IPS DF 19.7 (cell line): ENCODE measurements around the gene C4orf46.

Source experiments
- DNase-seq: peaks from one replicate; pipeline ENCODE4 v3.0.0-alpha.2; 2013; ENCODE audit warnings: low read depth, low spot score

The C4orf46 gene

DNA sequence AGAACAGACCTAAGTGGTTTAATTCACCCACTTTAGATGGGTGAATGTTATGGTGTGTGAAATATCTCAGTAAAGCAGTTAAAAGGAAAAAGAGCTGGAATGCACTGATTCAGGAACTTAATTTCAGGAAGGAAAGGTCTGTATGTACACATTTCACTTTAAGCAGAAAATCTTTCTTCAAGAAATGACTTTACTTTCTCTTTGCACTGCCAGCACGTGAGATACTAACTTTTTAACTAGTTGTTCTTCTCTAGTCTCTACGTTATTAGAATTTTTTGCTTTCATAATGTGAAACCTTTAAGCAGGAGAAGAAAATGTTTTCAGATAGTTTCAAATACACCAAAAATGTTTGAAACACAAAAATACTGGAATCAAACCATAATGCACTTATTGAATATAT lies 18.8 kb downstream of the C4orf46 start:
- DNase-seq: no peak

DNA sequence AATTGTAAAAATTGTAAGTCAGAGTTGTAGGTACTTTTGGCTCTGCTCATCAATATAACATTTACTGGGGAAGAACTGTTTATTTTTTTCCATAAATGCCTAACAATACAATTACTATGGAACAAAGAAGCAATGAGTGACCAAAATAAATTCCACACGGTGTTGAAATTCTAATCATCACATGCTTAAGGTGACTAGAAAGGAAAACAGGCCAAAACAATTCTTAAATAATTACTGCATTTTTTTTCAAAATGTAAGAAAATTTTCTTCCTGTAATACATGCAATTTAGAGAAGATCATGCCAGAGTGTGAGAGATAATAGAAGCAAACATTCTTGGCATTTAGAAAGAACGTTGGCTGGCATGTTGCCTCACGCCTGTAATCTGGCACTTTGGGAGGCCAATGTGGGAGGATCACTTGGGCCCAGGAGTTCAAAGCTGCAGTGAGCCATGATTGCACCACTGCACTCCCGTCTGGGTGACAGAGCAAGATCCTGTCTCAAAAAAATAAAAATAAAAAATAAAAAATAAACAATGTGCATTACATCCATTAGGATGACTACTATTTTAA lies 22.5 kb downstream of the C4orf46 start:
- no peak for DNase-seq

DNA sequence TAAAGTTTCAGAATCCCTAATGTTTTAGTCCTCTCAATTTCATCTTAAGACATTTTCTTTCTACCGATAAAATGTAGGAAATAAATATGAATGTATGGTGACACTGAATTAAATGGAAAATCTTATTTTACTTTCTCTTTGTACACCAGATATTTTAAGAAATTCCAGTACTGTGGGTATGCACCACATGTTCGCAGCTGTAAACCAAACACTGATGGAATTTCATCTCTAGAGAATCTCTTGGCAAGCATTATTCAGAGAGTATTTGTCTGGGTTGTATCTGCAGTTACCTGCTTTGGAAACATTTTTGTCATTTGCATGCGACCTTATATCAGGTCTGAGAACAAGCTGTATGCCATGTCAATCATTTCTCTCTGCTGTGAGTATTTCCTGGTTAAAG lies 26.9 kb downstream of the C4orf46 start:
- no peak for DNase-seq

DNA sequence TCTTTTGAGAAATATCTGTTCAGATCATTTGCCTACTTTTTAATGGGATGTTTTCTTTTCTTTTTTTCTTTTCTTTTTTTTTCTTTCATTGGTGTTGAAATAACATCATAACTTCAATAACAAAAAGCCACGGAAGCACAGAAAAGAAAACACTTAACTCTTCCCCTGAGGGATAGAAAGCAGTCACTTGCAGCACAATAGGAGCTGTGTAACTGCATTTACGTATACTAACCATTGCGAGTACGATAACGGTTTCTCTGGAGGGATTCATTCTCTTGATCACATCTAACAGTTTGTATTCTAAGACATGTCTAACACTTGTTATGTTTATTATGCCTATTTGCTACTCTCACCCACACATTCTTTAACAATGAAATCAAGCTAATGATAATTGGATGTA lies 27.3 kb downstream of the C4orf46 start:
- no peak for DNase-seq

DNA sequence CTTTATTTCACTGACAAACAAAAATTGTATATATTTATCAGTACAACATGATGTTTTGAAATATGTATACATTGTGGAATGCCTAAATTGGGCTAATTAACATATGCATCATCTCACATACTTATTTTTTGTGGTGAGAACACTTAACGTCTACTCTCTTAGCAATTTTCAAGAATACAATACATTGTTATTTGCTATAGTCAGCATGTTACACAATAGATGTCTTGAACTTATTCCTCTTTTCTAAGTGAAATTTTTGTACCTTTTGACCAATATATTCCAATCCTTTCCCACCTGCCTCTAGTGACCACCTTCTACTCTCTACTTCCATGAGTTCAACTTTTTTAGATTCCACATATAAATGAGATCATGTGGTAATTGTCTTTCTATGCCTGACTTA lies 35.1 kb downstream of the C4orf46 start:
- DNase-seq: no peak

DNA sequence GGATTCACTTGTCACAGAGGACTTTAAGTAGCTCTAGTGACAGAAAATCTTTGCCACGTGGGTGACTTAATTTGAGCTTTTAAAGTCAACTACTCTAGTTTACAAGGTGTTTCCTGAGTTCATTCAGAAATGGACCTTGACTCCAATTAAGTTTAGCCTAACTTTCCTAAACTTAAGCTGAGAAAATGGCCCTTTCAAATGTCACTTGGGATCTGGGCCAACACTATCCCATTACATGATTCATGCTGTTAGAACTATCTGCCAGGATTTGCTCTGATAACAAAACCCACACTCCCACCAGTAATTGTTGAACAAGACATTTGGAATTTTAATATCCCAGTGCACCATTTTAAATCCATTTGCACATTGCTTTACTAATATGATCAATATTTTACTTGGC lies 40.8 kb downstream of the C4orf46 start:
- no peak for DNase-seq

DNA sequence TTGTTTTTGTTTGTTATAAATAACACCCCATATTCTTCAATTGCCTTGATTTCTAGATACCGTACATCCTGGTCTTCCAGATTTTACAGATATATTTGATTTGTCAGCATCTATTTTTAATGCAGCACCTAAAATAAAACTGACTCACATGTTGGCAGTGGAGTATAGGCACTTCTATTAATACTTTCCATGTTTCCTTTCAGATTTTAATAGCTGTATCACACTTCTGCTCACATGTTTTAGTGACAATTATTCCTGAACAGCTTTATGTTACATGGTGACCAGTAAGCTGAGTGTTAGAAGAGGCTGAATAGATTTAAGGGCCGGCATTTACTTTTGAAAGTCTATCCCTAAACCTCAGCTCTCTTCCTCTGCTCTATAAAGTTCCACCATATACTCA lies 46.1 kb downstream of the C4orf46 start:
- no peak for DNase-seq

DNA sequence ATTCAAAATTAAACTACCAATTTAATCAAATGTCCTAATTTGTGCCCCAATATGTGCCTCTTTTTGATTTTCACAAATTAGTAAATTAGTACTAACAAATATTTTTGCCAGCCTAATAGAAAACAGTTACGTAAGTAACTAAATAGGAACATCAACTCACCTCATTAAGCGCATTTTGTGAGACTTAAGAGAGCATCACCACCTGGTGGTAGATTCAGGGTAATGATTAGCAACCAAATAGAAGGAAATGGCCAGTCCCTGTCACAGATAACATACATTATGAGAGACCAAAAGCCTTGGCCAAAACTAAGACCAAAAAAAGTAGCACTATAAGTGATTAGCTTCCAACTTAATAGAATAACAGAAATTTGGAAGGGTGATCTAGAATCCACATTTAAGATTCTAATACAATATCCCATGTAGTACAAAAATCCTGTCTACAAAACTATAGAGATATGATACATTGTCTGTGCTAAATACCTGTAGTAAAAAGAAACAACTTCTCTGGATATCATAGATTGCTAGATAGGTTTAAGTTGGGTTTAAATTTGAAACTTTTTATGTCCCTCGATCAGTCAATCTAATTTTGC lies 46.7 kb downstream of the C4orf46 start:
- peak; percentile 28 for DNase-seq

DNA sequence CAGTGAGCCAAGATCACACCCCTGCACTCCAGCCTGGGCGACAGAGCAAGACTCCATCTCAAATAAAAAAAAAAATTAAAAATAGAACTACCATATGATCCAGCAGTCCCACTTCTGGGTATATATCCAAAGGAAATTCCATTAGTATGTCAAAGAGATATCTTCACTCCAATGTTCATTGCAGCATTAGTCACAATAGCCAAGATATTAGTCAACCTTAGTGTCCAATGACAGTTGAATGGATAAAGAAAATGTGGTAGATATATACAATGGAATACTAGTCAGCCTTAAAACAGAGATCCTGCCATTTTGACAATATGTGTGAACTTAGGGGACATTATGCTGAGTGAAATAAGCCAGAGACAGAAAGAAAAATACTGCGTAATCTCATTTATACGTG lies 49.4 kb downstream of the C4orf46 start:
- DNase-seq: no peak

DNA sequence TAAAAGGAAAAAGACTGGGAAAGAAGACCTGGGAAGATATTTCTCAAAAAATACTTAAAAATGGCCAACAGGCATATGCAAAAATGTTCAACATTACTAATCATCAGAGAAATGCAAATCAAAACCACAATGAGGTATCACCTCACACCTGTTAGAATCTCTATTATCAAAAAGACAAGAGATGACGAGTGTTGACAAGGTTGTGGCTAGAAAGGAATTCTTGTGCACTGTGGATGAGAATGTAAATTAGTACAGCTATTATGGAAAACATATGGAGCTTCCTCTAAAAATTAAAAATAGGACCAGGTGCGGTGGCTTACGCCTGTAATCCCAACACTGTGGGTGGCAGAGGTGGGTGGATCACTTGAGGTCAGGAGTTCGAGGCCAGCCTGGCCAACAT lies 50.0 kb downstream of the C4orf46 start:
- no peak for DNase-seq

DNA sequence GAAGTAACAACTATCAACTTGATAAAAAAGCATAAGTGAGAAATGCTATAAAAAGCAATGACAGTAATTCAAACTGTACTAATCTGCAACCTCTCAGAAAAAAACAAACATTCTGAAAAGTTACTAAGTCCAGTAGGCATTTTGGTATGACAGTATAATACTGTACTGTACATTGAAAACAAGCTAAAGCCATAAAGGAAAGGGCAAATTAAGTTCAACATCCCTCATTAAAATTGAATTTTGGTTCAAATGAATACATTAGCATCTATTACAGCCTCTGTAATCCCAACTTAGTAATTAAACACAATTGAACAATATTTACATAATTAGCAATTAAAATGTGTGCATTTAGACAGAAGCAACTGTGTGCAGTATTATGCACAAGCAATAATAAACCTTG lies 53.7 kb downstream of the C4orf46 start:
- no peak for DNase-seq
